Common myeloid progenitor, CD34-positive (primary cell): ENCODE measurements around the gene PLA2G4C. TPM values are rescaled to one million over a fixed set of nuclear protein-coding genes. Genes with fewer than 3 reads are reported as not detected.

Experiments
- CTCF ChIA-PET: fragments of 350-600 bp; sonication (Branson Sonifier 250); formaldehyde crosslinking; loops from one replicate; lab custom pipeline; 2021; ENCODE audit warnings: antibody characterized with exemption; lab: Charles Lee
- POLR2A ChIA-PET: fragments of 350-600 bp; sonication (Branson Sonifier 250); formaldehyde crosslinking; loops from one replicate; lab custom pipeline; 2021; ENCODE audit warnings: antibody characterized with exemption; lab: Charles Lee
- DNase-seq, 3 donors: peaks; one replicate each; pipeline versions ENCODE4 v3.0.0 to v3.0.0-alpha.2; 2013
- H3K27ac ChIP-seq, 2 experiments: 1 replicate in 1 of 2; 2 replicates in 1 of 2; pipeline ENCODE4 v1.7.0; 2013; ENCODE audit warnings: inconsistent platforms in 2 of 2, low read length in 2 of 2, mild to moderate bottlenecking in 2 of 2, low read depth in 1 of 2, moderate library complexity in 1 of 2; ENCODE audit not compliant: severe bottlenecking in 2 of 2, insufficient read depth in 1 of 2, poor library complexity in 1 of 2
- H3K27me3 ChIP-seq, 5 experiments: replicated peaks in 2 of 5; 1 replicate in 3 of 5; 2 replicates in 2 of 5; pipeline versions ENCODE4 v1.6.1 to v1.7.0; 2013; ENCODE audit warnings: low read length in 4 of 5, mild to moderate bottlenecking in 2 of 5, moderate library complexity in 2 of 5, inconsistent platforms in 1 of 5; ENCODE audit not compliant: insufficient read depth in 5 of 5, control insufficient read depth in 4 of 5
- H3K36me3 ChIP-seq, 4 experiments: 1 replicate in 2 of 4; 2 replicates in 2 of 4; pipeline versions ENCODE4 v1.6.1 to v1.7.0; 2013; ENCODE audit warnings: low read length in 3 of 4, control low read depth in 1 of 4, mild to moderate bottlenecking in 1 of 4; ENCODE audit not compliant: control insufficient read depth in 4 of 4, insufficient read depth in 4 of 4
- H3K4me1 ChIP-seq, 4 experiments: 1 replicate in 3 of 4; 2 replicates in 1 of 4; pipeline versions ENCODE4 v1.6.1 to v1.7.1; 2013; ENCODE audit warnings: low read length in 3 of 4, mild to moderate bottlenecking in 3 of 4, control low read depth in 1 of 4, inconsistent platforms in 1 of 4, moderate library complexity in 1 of 4; ENCODE audit not compliant: control insufficient read depth in 4 of 4, insufficient read depth in 4 of 4; ENCODE audit errors: control extremely low read depth in 1 of 4
- H3K4me3 ChIP-seq, 7 experiments: 1 replicate in 4 of 7; 2 replicates in 3 of 7; pipeline versions ENCODE4 v1.5.1 to v1.7.0; 2013; ENCODE audit warnings: mild to moderate bottlenecking in 7 of 7, low read length in 6 of 7, moderate library complexity in 6 of 7, inconsistent platforms in 2 of 7, low read depth in 2 of 7, control low read depth in 1 of 7; ENCODE audit not compliant: insufficient read depth in 4 of 7, control insufficient read depth in 1 of 7; ENCODE audit errors: extremely low read depth in 1 of 7
- H3K9me3 ChIP-seq, 5 experiments: 1 replicate in 4 of 5; 2 replicates in 1 of 5; pipeline versions ENCODE4 v1.6.1 to v1.7.1; 2013; ENCODE audit warnings: low read length in 4 of 5, mild to moderate bottlenecking in 2 of 5, inconsistent platforms in 1 of 5, low read depth in 1 of 5, moderate library complexity in 1 of 5; ENCODE audit not compliant: control insufficient read depth in 4 of 5, insufficient read depth in 2 of 5; ENCODE audit errors: control extremely low read depth in 1 of 5
- WGBS: methylation state at CpG from one replicate; pipeline ENCODE4 v1.1.5; 2013; ENCODE audit not compliant: insufficient coverage; 5-methylcytosine and 5-hydroxymethylcytosine counted together
- polyA plus RNA-seq: library from polyadenylated mRNA; unstranded; fragments of 120-200 nt; gene quantifications from one replicate; pipeline ENCODE4 v1.2.1, GENCODE V29; 2013

The PLA2G4C gene, protein sequence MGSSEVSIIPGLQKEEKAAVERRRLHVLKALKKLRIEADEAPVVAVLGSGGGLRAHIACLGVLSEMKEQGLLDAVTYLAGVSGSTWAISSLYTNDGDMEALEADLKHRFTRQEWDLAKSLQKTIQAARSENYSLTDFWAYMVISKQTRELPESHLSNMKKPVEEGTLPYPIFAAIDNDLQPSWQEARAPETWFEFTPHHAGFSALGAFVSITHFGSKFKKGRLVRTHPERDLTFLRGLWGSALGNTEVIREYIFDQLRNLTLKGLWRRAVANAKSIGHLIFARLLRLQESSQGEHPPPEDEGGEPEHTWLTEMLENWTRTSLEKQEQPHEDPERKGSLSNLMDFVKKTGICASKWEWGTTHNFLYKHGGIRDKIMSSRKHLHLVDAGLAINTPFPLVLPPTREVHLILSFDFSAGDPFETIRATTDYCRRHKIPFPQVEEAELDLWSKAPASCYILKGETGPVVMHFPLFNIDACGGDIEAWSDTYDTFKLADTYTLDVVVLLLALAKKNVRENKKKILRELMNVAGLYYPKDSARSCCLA
- 1.2 TPM for polyA plus RNA-seq

DNA sequence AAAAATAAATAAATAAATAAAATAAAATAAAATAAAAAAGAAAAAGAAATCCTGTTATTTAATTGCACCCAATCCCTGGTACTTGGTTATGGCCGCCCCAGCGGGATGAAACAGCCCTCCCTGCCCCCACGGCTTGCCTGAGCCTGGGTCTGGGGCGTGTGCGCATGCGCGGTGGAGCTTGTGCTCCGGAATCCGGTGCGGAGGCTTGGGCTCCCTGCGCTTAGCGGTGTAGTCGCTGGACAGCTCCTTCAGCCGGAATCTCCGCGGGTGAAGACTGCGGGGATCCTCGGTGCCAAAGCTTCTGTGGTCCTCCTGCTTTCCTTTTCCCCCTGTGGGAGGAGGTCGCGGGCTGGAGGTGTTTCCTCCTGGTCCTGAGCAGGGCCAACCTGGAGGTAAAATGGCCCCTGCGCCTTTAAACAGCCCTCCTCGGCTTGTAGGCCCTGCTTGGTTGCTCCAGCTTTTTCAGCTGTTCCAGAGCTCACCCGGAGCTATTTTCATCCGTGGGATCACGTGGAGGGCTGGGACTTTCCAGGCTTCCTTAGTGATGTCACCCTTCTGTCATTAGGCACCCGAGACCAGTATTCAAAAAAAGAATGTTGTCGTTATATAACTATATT lies at the start of gene PLA2G4C:
Gene PLA2G4C (minus strand): TSS at position 468 of the 617 bp plus-strand sequence. CDS start 4,288 bp downstream, outside the sequence.
- Histone ChIP-seq H3K27me3 (no peaks in the 10 kb centered on the region), H3K36me3 (peaks cover 0 to 13% (median 5%) of the 10 kb centered on the region in 4 experiments), H3K4me1 (peaks cover 0 to 21% (median 10%) of the 10 kb centered on the region in 4 experiments), H3K4me3 (peak within 1 kb of the TSS; percentile 0 to 80 (median 62)), H3K27ac (peak within 1 kb of the TSS; percentile 58 to 61), H3K9me3 (no peaks in the 10 kb centered on the region)
- 0% methylated on average over 22 of the region's 27 CpGs for WGBS
- DNase-seq = peak; percentile 86 to 90 (median 87)
- CTCF ChIA-PET = interaction anchor here (1.4 to 7.8 kb wide), 5 partner anchors 8 to 42 kb away, joined by 3 to 85 read pairs (median 12); no protein-coding TSS in a partner anchor
- POLR2A ChIA-PET = interaction anchor here (0.6 to 1.4 kb wide), 2 partner anchors 94 to 150 kb away, joined by 3 to 4 read pairs; no protein-coding TSS in a partner anchor

DNA sequence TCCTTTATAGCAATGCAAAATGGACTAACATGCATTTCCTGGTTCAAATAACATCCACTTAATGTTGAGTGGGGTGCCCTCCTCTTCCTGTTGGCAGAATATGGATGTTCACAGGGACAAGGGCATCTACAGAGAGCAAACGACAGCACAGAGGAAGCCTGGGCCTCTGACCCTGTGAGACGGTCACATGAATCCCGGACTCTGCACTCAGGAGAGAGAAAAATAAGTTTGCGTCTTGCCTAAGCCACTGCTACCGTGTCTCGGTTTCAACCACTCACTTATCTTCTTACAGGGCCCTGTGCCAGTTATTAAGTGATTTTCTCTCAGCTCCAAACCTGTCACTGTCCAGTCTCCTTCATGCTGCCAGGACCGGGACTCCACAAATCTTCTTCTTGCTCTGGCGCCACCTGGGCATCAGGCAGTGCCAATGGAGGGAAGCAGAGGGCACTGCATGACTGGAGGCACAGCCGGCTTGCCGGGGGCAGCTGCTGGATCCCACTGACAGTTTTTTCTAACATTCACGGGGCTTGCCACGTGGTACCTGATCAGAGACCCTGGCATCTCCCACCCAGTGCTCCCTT lies 47.7 kb upstream of the PLA2G4C start:
- no peaks in the 10 kb centered on the region for H3K9me3 ChIP-seq
- ChIA-PET POLR2A (no interaction called here), CTCF (interaction anchor here (1.5 kb wide), 1 partner anchor 53 kb away, joined by 3 read pairs; no protein-coding TSS in a partner anchor)
- no peaks in the 10 kb centered on the region for H3K27me3 ChIP-seq
- whole genome bisulfite sequencing = 89% methylated on average over 12 of the region's 12 CpGs
- no peak overlapping the region for H3K4me3 ChIP-seq
- DNase-seq = no peak
- no peak overlapping the region for H3K27ac ChIP-seq
- peaks cover 14 to 74% (median 38%) of the 10 kb centered on the region in 4 experiments for H3K36me3 ChIP-seq
- no peaks in the 10 kb centered on the region for H3K4me1 ChIP-seq

DNA sequence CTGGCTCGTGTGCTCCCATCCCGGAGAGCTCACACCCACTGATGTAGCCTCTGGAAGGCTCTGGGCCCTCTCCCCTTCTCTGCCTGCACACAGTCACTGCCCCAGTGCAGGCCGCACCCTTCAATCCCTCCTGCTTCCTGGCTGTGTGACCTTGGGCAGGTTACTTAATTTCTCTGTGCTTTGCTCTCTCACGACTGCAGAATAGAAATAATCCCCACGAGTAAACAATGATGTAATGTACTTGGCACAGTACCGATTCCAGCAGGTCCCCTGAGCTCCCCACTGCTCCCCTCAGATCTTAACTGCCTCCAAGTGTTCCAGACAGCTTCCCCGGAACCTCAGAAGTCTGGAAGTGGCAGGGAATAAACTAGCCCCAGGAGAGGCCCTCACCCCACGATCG lies 43.4 kb upstream of the PLA2G4C start:
- CTCF ChIA-PET = interaction anchor here (0.8 to 7.4 kb wide), 8 partner anchors 15 to 192 kb away, joined by 3 to 85 read pairs (median 4); partner anchors contain the start of gene PLA2G4C

DNA sequence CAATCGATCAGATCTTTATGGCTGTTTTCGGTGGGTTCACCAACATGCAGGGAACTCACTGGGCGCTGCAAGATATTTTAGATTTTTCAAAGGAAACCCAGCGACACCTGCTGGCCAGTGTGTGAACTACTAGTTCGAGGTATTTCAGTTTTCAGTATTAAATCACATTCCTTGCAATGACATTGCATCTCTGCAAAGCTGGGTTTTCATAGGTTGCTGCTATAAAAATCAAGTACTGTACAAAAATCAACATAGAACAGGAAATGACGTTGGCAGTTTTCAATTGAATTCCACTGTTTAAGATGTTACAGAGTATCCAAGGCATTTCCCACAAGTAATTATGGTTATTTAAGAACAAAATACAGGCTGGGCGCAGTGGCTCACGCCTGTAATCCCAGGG lies 41.9 kb upstream of the PLA2G4C start:
- H3K4me1 ChIP-seq = no peaks in the 10 kb centered on the region
- 14% methylated on average over 5 of the region's 8 CpGs for WGBS
- CTCF ChIA-PET = interaction anchor here (0.9 to 7.4 kb wide), 10 partner anchors 11 to 191 kb away, joined by 3 to 85 read pairs (median 4); partner anchors contain the start of gene PLA2G4C
- peaks cover 16 to 75% (median 31%) of the 10 kb centered on the region in 4 experiments for H3K36me3 ChIP-seq
- no peaks in the 10 kb centered on the region for H3K9me3 ChIP-seq
- H3K27me3 ChIP-seq = no peaks in the 10 kb centered on the region
- H3K4me3 ChIP-seq = no peak overlapping the region
- DNase-seq = peak; percentile 68 to 82 (median 81)
- no peak overlapping the region for H3K27ac ChIP-seq
- POLR2A ChIA-PET = no interaction called here

More for the DNA sequence above, 43.4 kb upstream of the PLA2G4C start:
- POLR2A ChIA-PET = interaction anchor here (0.5 kb wide), 1 partner anchor 180 kb away, joined by 3 read pairs; no protein-coding TSS in a partner anchor
- peak overlapping the region in 1 of 2 experiments; percentile 49 for H3K27ac ChIP-seq
- no peaks in the 10 kb centered on the region for H3K9me3 ChIP-seq
- no peaks in the 10 kb centered on the region for H3K4me1 ChIP-seq
- no peak for DNase-seq
- H3K36me3 ChIP-seq = peaks cover 16 to 75% (median 35%) of the 10 kb centered on the region in 4 experiments
- WGBS = 92% methylated on average over 9 of the region's 9 CpGs
- no peaks in the 10 kb centered on the region for H3K27me3 ChIP-seq
- no peak overlapping the region for H3K4me3 ChIP-seq

DNA sequence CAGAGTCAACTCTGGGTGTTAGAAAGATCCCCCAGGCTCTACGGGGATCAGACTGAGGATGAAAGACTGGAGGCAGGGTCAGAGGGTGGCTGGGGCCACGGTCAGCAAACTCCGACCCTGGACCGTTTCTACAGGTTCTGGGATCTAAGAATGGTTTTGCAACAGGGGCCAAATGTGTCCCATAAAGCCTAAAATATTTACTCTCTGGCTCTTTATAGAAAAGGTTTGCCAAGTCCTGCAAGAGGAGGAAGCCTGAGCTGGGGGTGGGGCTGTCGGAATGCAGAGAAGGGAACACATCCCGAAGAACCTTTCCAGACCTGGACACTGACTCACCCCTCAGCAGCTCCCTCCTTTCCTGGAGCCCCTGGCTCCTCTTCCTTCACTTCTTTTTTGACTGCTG lies 38.8 kb upstream of the PLA2G4C start:
- no peak overlapping the region for H3K27ac ChIP-seq
- CTCF ChIA-PET = interaction anchor here (1.2 to 7.4 kb wide), 2 partner anchors 15 to 40 kb away, joined by 4 to 85 read pairs; partner anchors contain the start of gene PLA2G4C
- H3K4me3 ChIP-seq = no peak overlapping the region
- POLR2A ChIA-PET = interaction anchor here (0.7 kb wide), 1 partner anchor 63 kb away, joined by 8 read pairs; no protein-coding TSS in a partner anchor
- H3K36me3 ChIP-seq = peaks cover 12 to 69% (median 35%) of the 10 kb centered on the region in 4 experiments
- no peaks in the 10 kb centered on the region for H3K4me1 ChIP-seq
- DNase-seq = no peak
- WGBS = 83% methylated on average over 4 of the region's 6 CpGs
- no peaks in the 10 kb centered on the region for H3K27me3 ChIP-seq
- H3K9me3 ChIP-seq = no peaks in the 10 kb centered on the region

DNA sequence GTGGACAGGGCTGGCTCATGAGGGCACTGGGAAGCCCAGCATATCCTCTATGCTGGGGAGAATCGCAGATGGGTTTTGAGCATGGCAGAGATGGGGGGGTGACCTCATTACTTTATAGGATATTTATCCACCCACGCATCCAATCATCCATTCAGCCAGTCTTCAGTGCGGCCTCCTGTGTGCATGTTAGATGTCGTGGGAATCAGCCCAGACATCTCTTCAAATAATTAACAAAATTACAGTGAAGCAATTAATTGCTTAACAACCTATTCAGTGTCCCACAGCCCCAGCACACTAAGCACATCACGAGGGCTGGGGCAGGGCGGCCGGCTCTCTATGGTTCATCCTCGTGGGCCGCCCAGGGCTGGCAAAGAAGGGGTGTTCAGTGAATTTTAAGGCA lies 38.0 kb upstream of the PLA2G4C start:
- H3K36me3 ChIP-seq = peaks cover 12 to 69% (median 36%) of the 10 kb centered on the region in 4 experiments
- ChIA-PET POLR2A (no interaction called here), CTCF (interaction anchor here (0.9 kb wide), 1 partner anchor 184 kb away, joined by 4 read pairs; no protein-coding TSS in a partner anchor)
- DNase-seq = no peak
- H3K4me3 ChIP-seq = no peak overlapping the region
- 90% methylated on average over 7 of the region's 9 CpGs for WGBS
- H3K27ac ChIP-seq = no peak overlapping the region
- no peaks in the 10 kb centered on the region for H3K4me1 ChIP-seq
- H3K9me3 ChIP-seq = no peaks in the 10 kb centered on the region
- no peaks in the 10 kb centered on the region for H3K27me3 ChIP-seq
